ENCODE measurements around the gene PNLIPRP3.

- TF ChIP-seq CTCF (IDR thresholded peaks at IDR 0.05; ENCODE audit: low read length) (no peak), EZH2 (IDR thresholded peaks at IDR 0.05; ENCODE audit: borderline replicate concordance, low read length) (no peak)
These were observed 32.6 kb downstream of the PNLIPRP3 start for GRCh38 chr10:116460219-116460618.
